ENCODE data around the gene RNU5B-1. TPM values are rescaled to one million over a fixed set of nuclear protein-coding genes. Genes with fewer than 3 reads are reported as not detected.

Gene RNU5B-1
- total RNA-seq, result not detected in 2 replicates

GRCh38 chr15:65304381-65305149 is at the start of gene RNU5B-1:
Gene RNU5B-1, plus strand, starts transcription at chr15:65304677.

GRCh38 chr15:65286704-65287519 is 17.6 kb upstream of the RNU5B-1 start, which contains the start of gene PARP16:
Gene PARP16, minus strand, starts transcription at chr15:65286883. Its CDS starts 457 bp downstream, at chr15:65286426.

Other genes starting within 250 kb of the RNU5B-1 start
- gene RASL12, start 236.7 kb upstream of the RNU5B-1 start, total RNA-seq, result 86.5 and 108 TPM in 2 replicates
- under 0.01 and 0.17 TPM in 2 replicates for gene KBTBD13, start 227.9 kb upstream of the RNU5B-1 start, total RNA-seq
- 1.5 and 2.0 TPM in 2 replicates for gene UBAP1L, start 189.5 kb upstream of the RNU5B-1 start, total RNA-seq
- gene PDCD7, start 170.9 kb upstream of the RNU5B-1 start, total RNA-seq, result 25.3 and 26.1 TPM in 2 replicates
- 28.1 and 61.2 TPM in 2 replicates for gene CLPX, start 119.3 kb upstream of the RNU5B-1 start, total RNA-seq
- gene CILP, start 93.2 kb upstream of the RNU5B-1 start, total RNA-seq, result 0.29 and 5.0 TPM in 2 replicates
- 2.9 and 3.0 TPM in 2 replicates for gene PARP16, start 17.8 kb upstream of the RNU5B-1 start, total RNA-seq
- gene RNU5A-1, start 8.6 kb upstream of the RNU5B-1 start, total RNA-seq, result not detected in 2 replicates
- gene IGDCC3, start 73.3 kb downstream of the RNU5B-1 start, total RNA-seq, result not detected in 2 replicates
- 0.58 and 5.1 TPM in 2 replicates for gene IGDCC4, start 118.3 kb downstream of the RNU5B-1 start, total RNA-seq
- 40.5 and 46.5 TPM in 2 replicates for gene DPP8, start 213.0 kb downstream of the RNU5B-1 start, total RNA-seq
- 97.1 and 105 TPM in 2 replicates for gene HACD3, start 225.8 kb downstream of the RNU5B-1 start, total RNA-seq